Fibroblast of lung (primary cell): ENCODE results near the gene DES. TPM values are rescaled to one million over a fixed set of nuclear protein-coding genes. Genes with fewer than 3 reads are reported as not detected.

Source experiments
- DNase-seq, 2 donors: peaks; one replicate each; pipeline versions ENCODE4 v3.0.0 to v3.0.0-alpha.2; 2010; ENCODE audit warnings: low read depth in 2 of 2
- H2AFZ ChIP-seq: 2 replicates; pipeline ENCODE4 v1.5.1; 2012; ENCODE audit warnings: low read length, control low read depth, inconsistent platforms
- H3K27ac ChIP-seq: 2 replicates; pipeline ENCODE4 v1.5.1; 2011; ENCODE audit warnings: low read length, control low read depth; ENCODE audit not compliant: insufficient read depth
- H3K27me3 ChIP-seq: 2 replicates; pipeline ENCODE4 v1.5.1; 2011; ENCODE audit warnings: mild to moderate bottlenecking, low read length; ENCODE audit not compliant: control insufficient read depth, insufficient read depth
- H3K36me3 ChIP-seq: 2 replicates; pipeline ENCODE4 v1.5.1; 2011; ENCODE audit warnings: low read length; ENCODE audit not compliant: control insufficient read depth, insufficient read depth
- H3K4me1 ChIP-seq: 2 replicates; pipeline ENCODE4 v1.5.1; 2011; ENCODE audit warnings: low read length; ENCODE audit not compliant: control insufficient read depth, insufficient read depth; ENCODE audit errors: extremely low read depth
- H3K4me2 ChIP-seq: 2 replicates; pipeline ENCODE4 v1.5.1; 2011; ENCODE audit warnings: low read length, control low read depth; ENCODE audit not compliant: insufficient read depth; ENCODE audit errors: extremely low read depth
- H3K4me3 ChIP-seq, 4 experiments: fragments of 200-600 bp in 1 of 4; sonication (generic) in 1 of 4; replicated peaks in 1 of 4; 2 replicates each; pipeline ENCODE4 v1.5.1; 2011 to 2016; ENCODE audit warnings: low read length in 4 of 4, low read depth in 3 of 4, mild to moderate bottlenecking in 3 of 4, control low read depth in 2 of 4, inconsistent platforms in 1 of 4, mixed read lengths in 1 of 4; ENCODE audit not compliant: insufficient read depth in 1 of 4; ENCODE audit errors: control extremely low read depth in 1 of 4
- H3K79me2 ChIP-seq: 2 replicates; pipeline ENCODE4 v1.5.1; 2012; ENCODE audit warnings: mild to moderate bottlenecking, low read length, inconsistent platforms; ENCODE audit not compliant: control insufficient read depth, insufficient read depth
- H3K9ac ChIP-seq: 2 replicates; pipeline ENCODE4 v1.5.1; 2011; ENCODE audit warnings: mild to moderate bottlenecking, low read length, control low read depth; ENCODE audit not compliant: insufficient read depth
- H3K9me3 ChIP-seq: 2 replicates; pipeline ENCODE4 v1.5.1; 2012; ENCODE audit warnings: low read depth, low read length; ENCODE audit not compliant: control insufficient read depth, insufficient read depth
- H4K20me1 ChIP-seq: 2 replicates; pipeline ENCODE4 v1.5.1; 2011; ENCODE audit warnings: low read length; ENCODE audit not compliant: control insufficient read depth, insufficient read depth; ENCODE audit errors: extremely low read depth
- EZH2 ChIP-seq: IDR thresholded peaks from 2 replicates; pipeline ENCODE4 v1.5.1; 2012; ENCODE audit warnings: low read length, control low read depth, mild to moderate bottlenecking; ENCODE audit errors: missing control alignments
- polyA plus RNA-seq, 2 donors: library from polyadenylated mRNA; depleted of rRNA in 1 of 2; stranded (reverse) in 1 of 2; unstranded in 1 of 2; fragments of >200 nt; gene quantifications; 2 replicates each; pipeline ENCODE4 v1.2.1, GENCODE V29; 2011 to 2012; ENCODE audit warnings: missing spikeins in 1 of 2
- total RNA-seq: library from RNA; depleted of rRNA; stranded (reverse); fragments of >200 nt; gene quantifications from 2 replicates; pipeline ENCODE4 v1.2.1, GENCODE V29; 2014
- TF ChIP-seq, protein P1 (sequence below), 2 donors: IDR thresholded peaks in 1 of 2; conservative IDR thresholded peaks in 1 of 2; 1 replicate in 1 of 2; 2 replicates in 1 of 2; pipeline ENCODE4 v1.5.1; 2011 to 2012; ENCODE audit warnings: low read length in 2 of 2, control low read depth in 1 of 2, inconsistent platforms in 1 of 2, low read depth in 1 of 2, mild to moderate bottlenecking in 1 of 2

The DES gene
- total and polyA plus RNA-seq, 2 donors (not counting 1 experiment from before 2014, with no cell fraction given) = 11.0 to 34.7 TPM

DNA sequence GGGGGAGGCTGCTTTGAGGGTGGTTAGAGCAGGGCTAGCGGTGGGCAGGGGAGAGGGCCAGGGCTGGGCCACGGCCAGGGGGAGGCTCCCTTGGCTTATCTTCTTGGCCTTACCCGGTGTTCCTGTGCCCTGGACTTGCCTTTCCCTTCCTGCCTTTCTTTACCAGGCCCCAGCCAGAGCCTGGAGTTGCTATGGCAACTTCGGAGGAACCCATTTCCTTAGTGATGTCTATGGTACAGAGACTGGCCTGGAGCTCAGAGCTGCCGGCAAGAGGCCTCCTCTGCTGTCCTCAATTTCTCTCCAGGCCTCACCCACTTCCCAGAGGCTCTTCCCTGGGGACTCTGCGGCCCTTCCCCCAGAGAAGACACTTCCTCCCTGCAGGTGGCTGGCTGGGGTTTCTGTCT, 27.9 kb downstream of the DES start:
- Histone ChIP-seq H3K27ac (no peak overlapping the region), H2AFZ (no peak overlapping the region)

DNA sequence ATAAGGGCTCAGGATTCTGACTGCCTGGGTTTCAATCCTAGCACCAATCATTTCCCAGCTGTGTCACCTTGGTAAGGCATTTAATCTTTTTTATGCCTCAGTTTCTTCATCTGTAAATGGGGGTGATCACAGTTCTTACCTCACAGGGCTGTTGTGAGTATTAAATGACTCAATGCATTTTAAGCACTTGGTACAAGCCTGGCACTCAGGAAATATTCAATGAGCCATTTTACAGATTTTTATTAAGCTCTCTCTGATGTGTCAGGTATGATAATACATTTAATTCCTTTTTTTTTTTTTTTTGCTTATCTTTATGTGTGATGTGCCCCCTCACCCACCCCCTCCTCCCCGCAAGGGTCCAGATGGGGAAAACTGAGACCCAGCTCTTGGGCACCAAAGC, 28.5 kb downstream of the DES start:
- TF ChIP-seq EZH2 = no peak
- TF ChIP-seq, protein P1, sequence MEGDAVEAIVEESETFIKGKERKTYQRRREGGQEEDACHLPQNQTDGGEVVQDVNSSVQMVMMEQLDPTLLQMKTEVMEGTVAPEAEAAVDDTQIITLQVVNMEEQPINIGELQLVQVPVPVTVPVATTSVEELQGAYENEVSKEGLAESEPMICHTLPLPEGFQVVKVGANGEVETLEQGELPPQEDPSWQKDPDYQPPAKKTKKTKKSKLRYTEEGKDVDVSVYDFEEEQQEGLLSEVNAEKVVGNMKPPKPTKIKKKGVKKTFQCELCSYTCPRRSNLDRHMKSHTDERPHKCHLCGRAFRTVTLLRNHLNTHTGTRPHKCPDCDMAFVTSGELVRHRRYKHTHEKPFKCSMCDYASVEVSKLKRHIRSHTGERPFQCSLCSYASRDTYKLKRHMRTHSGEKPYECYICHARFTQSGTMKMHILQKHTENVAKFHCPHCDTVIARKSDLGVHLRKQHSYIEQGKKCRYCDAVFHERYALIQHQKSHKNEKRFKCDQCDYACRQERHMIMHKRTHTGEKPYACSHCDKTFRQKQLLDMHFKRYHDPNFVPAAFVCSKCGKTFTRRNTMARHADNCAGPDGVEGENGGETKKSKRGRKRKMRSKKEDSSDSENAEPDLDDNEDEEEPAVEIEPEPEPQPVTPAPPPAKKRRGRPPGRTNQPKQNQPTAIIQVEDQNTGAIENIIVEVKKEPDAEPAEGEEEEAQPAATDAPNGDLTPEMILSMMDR (conservative IDR thresholded peaks at IDR 0.05 in 1 of 2, IDR thresholded peaks at IDR 0.05 in 1 of 2; ENCODE audit: low read depth in 1 of 2, low read length in 2 of 2) = no peak
- no peak overlapping the region for H3K9ac ChIP-seq
- H3K27me3 ChIP-seq = no peaks in the 10 kb centered on the region
- no peaks in the 10 kb centered on the region for H4K20me1 ChIP-seq
- H3K4me3 ChIP-seq = no peak overlapping the region
- H3K36me3 ChIP-seq = no peaks in the 10 kb centered on the region
- DNase-seq = no peak
- no peak overlapping the region for H3K27ac ChIP-seq
- H3K4me2 ChIP-seq = no peak overlapping the region
- no peaks in the 10 kb centered on the region for H3K9me3 ChIP-seq
- peaks cover 9% of the 10 kb centered on the region for H3K4me1 ChIP-seq
- H3K79me2 ChIP-seq = no peaks in the 10 kb centered on the region
- no peak overlapping the region for H2AFZ ChIP-seq

More for the DNA sequence above, 27.9 kb downstream of the DES start:
- Histone ChIP-seq H3K27me3 (peaks cover 4% of the 10 kb centered on the region), H3K4me2 (no peak overlapping the region), H3K79me2 (no peaks in the 10 kb centered on the region), H3K4me1 (peaks cover 13% of the 10 kb centered on the region), H3K9ac (no peak overlapping the region), H4K20me1 (no peaks in the 10 kb centered on the region), H3K4me3 (no peak overlapping the region), H3K9me3 (no peaks in the 10 kb centered on the region), H3K36me3 (no peaks in the 10 kb centered on the region)
- no peak for TF ChIP-seq EZH2
- TF ChIP-seq, protein P1 (conservative IDR thresholded peaks at IDR 0.05 in 1 of 2, IDR thresholded peaks at IDR 0.05 in 1 of 2; ENCODE audit: low read depth in 1 of 2, low read length in 2 of 2) = no peak
- DNase-seq = peak; percentile 63 to 80

DNA sequence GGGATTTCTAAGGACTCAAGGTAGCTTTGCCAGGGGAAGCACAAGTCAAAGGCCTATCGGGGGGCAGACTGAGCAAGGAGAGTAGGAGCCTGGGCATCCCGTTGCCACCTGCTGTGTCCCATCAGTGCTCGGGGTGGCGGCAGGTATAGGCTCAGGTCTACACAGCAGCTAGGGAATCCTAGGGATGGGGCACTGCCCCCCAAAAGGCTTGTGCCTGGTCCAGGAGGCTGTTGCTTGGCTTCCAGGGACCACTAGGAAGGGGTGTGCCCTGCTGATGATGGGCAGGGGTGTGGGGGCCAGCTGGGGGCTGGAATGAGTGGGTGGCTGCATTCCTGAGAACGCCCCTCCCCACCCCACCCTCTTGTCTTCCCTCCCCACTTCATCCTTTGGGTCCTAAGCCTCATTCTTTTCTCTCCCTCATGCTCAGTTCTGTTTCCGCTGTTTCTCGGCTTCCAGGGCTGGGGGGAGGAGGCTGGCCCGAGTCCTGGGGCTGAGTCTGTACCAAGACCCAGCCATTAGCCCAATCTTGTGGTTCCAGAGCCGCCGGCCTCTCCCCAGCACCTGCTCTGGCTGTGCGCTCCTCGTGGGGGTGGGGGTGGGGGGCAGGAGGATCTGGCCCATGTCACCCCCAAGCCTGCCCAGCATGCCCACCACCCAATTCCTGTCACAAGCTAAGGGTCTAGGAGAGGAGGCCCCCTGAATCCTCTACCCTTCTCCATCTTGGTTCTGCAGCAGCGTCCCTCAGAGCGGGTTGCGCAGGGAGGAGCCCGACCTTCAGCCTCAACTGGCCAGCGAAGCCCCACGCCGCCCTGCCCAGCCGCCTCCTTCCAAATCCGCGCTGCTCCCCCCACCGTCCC, 29.3 kb downstream of the DES start:
- Histone ChIP-seq H3K4me1 (peaks cover 14% of the 10 kb centered on the region), H3K27me3 (no peaks in the 10 kb centered on the region), H2AFZ (no peak overlapping the region), H3K4me3 (no peak overlapping the region), H3K9ac (no peak overlapping the region), H3K79me2 (no peaks in the 10 kb centered on the region), H3K9me3 (no peaks in the 10 kb centered on the region), H3K4me2 (no peak overlapping the region), H3K36me3 (no peaks in the 10 kb centered on the region), H3K27ac (no peak overlapping the region), H4K20me1 (no peaks in the 10 kb centered on the region)
- peak in 1 of 2 donors; percentile 75 for DNase-seq
- TF ChIP-seq, protein P1 (conservative IDR thresholded peaks at IDR 0.05 in 1 of 2, IDR thresholded peaks at IDR 0.05 in 1 of 2; ENCODE audit: low read depth in 1 of 2, low read length in 2 of 2) = no peak
- TF ChIP-seq EZH2 = no peak
